ENCODE data around the gene EXOC2.

EXOC2 gene

GRCh38 chr6:456887-457286 is 236.1 kb downstream of the EXOC2 start:
- no peak for DNase-seq

GRCh38 chr6:456358-456867 is 236.5 kb downstream of the EXOC2 start:
- no peak for DNase-seq

GRCh38 chr6:455835-456234 is 237.1 kb downstream of the EXOC2 start:
- no peak for DNase-seq

GRCh38 chr6:455006-455585 is 237.8 kb downstream of the EXOC2 start:
- peak; percentile 41 for DNase-seq

GRCh38 chr6:454148-454991 is 238.6 kb downstream of the EXOC2 start:
- no peak for DNase-seq

GRCh38 chr6:453152-453551 is 239.8 kb downstream of the EXOC2 start:
- no peak for DNase-seq

GRCh38 chr6:452301-453067 is 240.5 kb downstream of the EXOC2 start:
- DNase-seq: no peak

- no peak for DNase-seq
Measured at GRCh38 chr6:451847-452246, 241.1 kb downstream of the EXOC2 start.

GRCh38 chr6:451336-451735 is 241.6 kb downstream of the EXOC2 start:
- no peak for DNase-seq

- no peak for DNase-seq
Measured at GRCh38 chr6:449486-450419, 243.2 kb downstream of the EXOC2 start.

GRCh38 chr6:449057-449430 is 243.9 kb downstream of the EXOC2 start:
- no peak for DNase-seq

- DNase-seq: no peak
Measured at GRCh38 chr6:448296-449056, 244.5 kb downstream of the EXOC2 start.

GRCh38 chr6:447381-448165 is 245.4 kb downstream of the EXOC2 start:
- peak; percentile 34 for DNase-seq

- DNase-seq: peak; percentile 93
Measured at GRCh38 chr6:446418-447366, 246.2 kb downstream of the EXOC2 start.

- no peak for DNase-seq
Measured at GRCh38 chr6:445571-446417, 247.1 kb downstream of the EXOC2 start.

- peak; percentile 61 for DNase-seq
Measured at GRCh38 chr6:444653-445275, 248.2 kb downstream of the EXOC2 start.

GRCh38 chr6:443621-444159 is 249.2 kb downstream of the EXOC2 start:
- DNase-seq: no peak

All from stimulated activated naive CD4-positive, alpha-beta T cell treated with Interleukin-2 at 50 U/mL for 16 hours (primary cell).